ENCODE results near the gene UST. TPM values are rescaled to one million over a fixed set of nuclear protein-coding genes. Genes with fewer than 3 reads are reported as not detected.

The UST gene
- total and polyA plus RNA-seq, 4 donors: 0.24 to 2.7 (median 0.87) TPM

- Histone ChIP-seq H3K9ac (ENCODE audit: low read depth in 1 of 2, low read length in 2 of 2) (no peak overlapping the region), H3K27me3 (ENCODE audit: control insufficient read depth in 4 of 4, insufficient read depth in 4 of 4, low read length in 3 of 4) (no peaks in the 10 kb centered on the region), H3K36me3 (ENCODE audit: control insufficient read depth in 4 of 4, insufficient read depth in 3 of 4, low read depth in 1 of 4, low read length in 3 of 4) (no peaks in the 10 kb centered on the region), H3K4me1 (ENCODE audit: control insufficient read depth in 4 of 4, insufficient read depth in 4 of 4, low read length in 3 of 4) (peaks cover 0 to 29% (median 22%) of the 10 kb centered on the region in 4 donors), H3K4me3 (ENCODE audit: low read depth in 1 of 3, low read length in 3 of 3) (no peak overlapping the region), H3K9me3 (ENCODE audit: control insufficient read depth in 4 of 4, low read length in 3 of 4) (no peaks in the 10 kb centered on the region), H3K27ac (ENCODE audit: low read depth in 1 of 2, low read length in 2 of 2) (no peak overlapping the region)
- no peak for TF ChIP-seq REST (IDR thresholded peaks at IDR 0.05)
- no peak for TF ChIP-seq FOXA2 (IDR thresholded peaks at IDR 0.05)
- no peak for TF ChIP-seq RAD21 (IDR thresholded peaks at IDR 0.05)
- TF ChIP-seq MAX (IDR thresholded peaks at IDR 0.05): no peak
- TF ChIP-seq TAF1 (conservative IDR thresholded peaks at IDR 0.05): no peak
- no peak for TF ChIP-seq HNF4A (conservative IDR thresholded peaks at IDR 0.05)
- no peak for TF ChIP-seq YY1 (IDR thresholded peaks at IDR 0.05)
- TF ChIP-seq ZBTB33 (IDR thresholded peaks at IDR 0.05): no peak
- no peak for TF ChIP-seq RXRA (IDR thresholded peaks at IDR 0.05)
- TF ChIP-seq EGR1 (IDR thresholded peaks at IDR 0.05; ENCODE audit: low read depth in 2 of 2): no peak
- no peak for TF ChIP-seq FOXA1 (IDR thresholded peaks at IDR 0.05)
- no peak for TF ChIP-seq HNF4G (IDR thresholded peaks at IDR 0.05)
- TF ChIP-seq SP1 (IDR thresholded peaks at IDR 0.05): no peak
- no peak for TF ChIP-seq ATF3 (IDR thresholded peaks at IDR 0.05)
- TF ChIP-seq JUND (IDR thresholded peaks at IDR 0.05): no peak
- no peak for DNase-seq (ENCODE audit: low spot score)
- 65% methylated on average over 12 of the region's 12 CpGs for WGBS
Measured at GRCh38 chr6:149060985-149061760, 314.3 kb downstream of the UST start.

GRCh38 chr6:149061930-149062329 is 315.1 kb downstream of the UST start:
- Histone ChIP-seq H3K4me3 (ENCODE audit: low read depth in 1 of 3, low read length in 3 of 3) (no peak overlapping the region), H3K4me1 (ENCODE audit: control insufficient read depth in 4 of 4, insufficient read depth in 4 of 4, low read length in 3 of 4) (peaks cover 0 to 30% (median 22%) of the 10 kb centered on the region in 4 donors), H3K9ac (ENCODE audit: low read depth in 1 of 2, low read length in 2 of 2) (no peak overlapping the region), H3K36me3 (ENCODE audit: control insufficient read depth in 4 of 4, insufficient read depth in 3 of 4, low read depth in 1 of 4, low read length in 3 of 4) (no peaks in the 10 kb centered on the region), H3K27ac (ENCODE audit: low read depth in 1 of 2, low read length in 2 of 2) (no peak overlapping the region), H3K27me3 (ENCODE audit: control insufficient read depth in 4 of 4, insufficient read depth in 4 of 4, low read length in 3 of 4) (no peaks in the 10 kb centered on the region), H3K9me3 (ENCODE audit: control insufficient read depth in 4 of 4, low read length in 3 of 4) (no peaks in the 10 kb centered on the region)
- DNase-seq (ENCODE audit: low spot score): no peak
- no peak for TF ChIP-seq HNF4G (IDR thresholded peaks at IDR 0.05)
- no peak for TF ChIP-seq RAD21 (IDR thresholded peaks at IDR 0.05)
- TF ChIP-seq TAF1 (conservative IDR thresholded peaks at IDR 0.05): no peak
- TF ChIP-seq FOXA2 (IDR thresholded peaks at IDR 0.05): no peak
- TF ChIP-seq JUND (IDR thresholded peaks at IDR 0.05): no peak
- 88% methylated on average over 2 of the region's 2 CpGs for WGBS
